ENCODE data around the gene PLXDC2.

PLXDC2 gene

DNA sequence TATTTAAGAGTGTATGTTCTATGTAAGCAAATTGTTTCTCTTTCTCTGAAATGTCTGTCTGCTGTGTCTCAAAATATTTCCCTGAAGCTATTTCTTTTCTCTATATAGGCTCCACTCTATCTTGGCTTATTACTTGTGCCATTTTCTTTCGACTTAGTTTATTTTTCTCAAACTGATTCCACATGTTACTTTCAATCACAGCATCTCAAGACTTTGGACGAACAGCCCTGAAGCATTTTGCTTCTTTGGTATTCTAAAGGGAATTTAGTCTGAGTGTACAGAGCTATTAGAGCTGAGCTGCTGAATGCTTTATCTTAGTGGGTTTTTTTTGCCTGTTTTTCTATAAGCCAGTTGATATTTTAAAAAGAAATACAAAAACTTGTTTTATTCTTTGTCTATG lies 95.7 kb downstream of the PLXDC2 start:
- no peak for DNase-seq (ENCODE audit: low spot score)

DNA sequence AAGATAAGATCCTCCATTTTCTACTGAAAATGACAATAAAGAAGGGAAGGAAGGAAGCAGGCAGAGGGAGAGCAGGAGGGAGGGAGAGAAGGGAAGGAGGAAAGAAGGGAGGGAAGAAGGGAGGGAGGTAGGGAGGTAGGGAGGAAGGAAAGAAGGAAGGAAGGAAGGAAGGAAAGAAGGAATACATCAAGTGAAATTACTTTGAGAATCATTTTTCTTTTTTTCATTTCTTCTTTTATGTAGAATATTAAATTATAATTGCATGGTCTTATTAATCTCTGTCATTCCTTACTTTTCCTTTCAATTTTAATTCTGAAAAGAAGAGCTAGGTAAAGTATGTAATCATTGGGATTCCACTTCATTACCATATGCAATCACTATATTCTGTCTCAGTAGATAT lies 97.8 kb downstream of the PLXDC2 start:
- DNase-seq (ENCODE audit: low spot score): no peak

DNA sequence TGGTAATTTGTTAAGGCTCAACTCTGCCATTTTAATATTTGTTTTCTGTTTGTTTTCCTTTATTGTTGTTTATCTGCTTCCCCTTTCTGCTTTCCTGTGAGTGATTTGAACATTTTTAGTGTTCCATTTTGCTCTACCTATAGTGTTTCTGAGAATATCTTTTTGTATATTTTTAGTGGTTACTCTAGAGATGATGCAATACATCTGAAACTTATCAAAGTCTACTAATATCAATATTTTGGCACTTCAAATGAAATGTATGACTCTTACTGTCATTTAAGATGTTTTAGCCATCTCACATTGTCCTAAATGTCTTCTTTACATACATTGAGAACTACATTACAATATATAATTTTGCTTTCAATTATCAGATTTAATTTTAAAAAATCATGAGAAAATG lies 98.9 kb downstream of the PLXDC2 start:
- no peak for DNase-seq (ENCODE audit: low spot score)

DNA sequence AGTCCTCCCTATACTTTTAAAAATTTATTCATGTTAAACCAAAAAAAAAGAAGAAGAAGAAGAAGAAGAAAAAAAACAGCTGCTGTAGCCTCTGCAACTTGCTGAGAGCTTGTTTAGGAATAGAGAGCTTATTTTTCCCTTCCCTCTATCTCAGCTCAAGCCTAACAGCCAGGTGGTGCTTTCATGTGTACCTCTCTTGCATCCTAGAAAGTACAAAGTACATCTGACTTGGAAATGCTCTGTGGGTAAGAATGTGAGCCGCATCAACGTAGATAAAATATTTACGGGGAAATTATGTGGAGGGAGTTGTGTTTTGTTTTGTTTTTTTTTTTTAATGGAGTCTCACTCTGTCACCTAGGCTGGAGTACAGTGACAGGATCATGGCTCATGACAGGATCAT lies 99.6 kb downstream of the PLXDC2 start:
- no peak for DNase-seq (ENCODE audit: low spot score)

DNA sequence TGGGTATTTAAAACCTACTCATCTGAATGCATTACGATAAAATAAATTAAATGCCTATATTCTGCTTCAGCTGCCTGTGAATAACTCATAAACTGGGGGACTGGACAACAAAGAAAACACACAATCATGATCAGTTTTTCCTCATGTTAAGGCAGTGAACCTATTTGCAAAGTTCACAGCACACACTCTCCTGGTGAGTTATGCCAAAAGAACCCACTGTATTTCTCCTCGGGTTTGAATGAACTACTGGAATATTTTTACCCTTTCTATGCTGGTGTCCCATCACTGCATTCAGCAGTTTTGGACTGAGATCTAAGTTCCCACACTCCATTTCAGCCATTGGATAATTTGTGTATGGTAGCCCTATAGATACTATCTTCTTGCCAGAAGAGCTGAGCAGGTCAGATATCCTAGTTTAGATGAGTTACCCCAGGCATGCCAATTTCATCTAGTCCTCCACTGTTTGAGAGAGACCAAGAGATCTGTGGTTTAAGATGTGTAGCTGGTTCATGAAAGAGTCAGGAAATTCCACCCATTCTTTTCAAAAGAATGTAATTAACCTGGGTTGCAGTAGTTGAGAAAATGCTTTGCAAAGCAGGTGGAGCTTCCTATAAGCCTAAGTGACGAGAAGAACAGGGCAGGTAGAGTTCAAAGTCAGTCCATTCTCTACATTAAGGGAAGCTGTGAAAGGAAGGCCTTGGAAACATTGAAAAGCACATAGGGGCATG lies 101.7 kb downstream of the PLXDC2 start:
- DNase-seq (ENCODE audit: low spot score): peak; percentile 76

DNA sequence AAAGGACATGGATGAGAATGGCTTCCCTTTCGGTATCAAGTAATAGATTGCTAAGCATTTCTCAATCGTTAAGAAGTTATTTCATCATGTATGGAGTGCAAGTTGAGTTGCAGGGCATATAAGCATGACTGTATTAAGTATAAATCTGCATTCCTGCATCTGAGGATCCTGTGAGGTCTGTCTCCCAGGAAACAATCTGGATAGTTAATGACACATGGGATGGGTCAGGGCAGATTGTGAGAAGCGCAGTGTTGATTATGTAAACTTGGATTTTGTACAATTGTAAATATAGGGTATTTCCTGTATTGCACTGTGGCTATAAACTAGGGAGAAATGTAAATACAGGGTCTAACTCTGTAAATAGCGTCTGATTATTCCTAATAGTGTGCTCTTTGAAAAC lies 102.6 kb downstream of the PLXDC2 start:
- peak; percentile 44 for DNase-seq (ENCODE audit: low spot score)

DNA sequence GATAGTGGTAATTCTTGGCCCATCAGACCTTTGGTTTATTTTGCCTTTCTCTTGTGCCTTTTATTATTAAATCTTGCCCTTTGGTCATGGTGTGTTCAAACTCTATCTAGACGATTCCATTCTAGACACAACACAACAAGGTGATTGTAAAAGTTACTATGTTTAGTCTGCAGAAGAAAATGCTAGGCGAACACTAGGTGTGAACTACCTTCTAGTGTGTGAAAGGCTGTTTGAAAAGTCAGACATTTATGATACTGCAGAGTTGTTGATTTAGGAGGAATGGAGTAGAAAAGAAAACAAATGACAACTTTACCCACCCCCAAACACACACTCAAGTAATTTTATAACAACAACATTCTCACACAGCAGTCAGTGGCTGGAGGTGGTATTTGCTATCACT lies 103.4 kb downstream of the PLXDC2 start:
- no peak for DNase-seq (ENCODE audit: low spot score)

DNA sequence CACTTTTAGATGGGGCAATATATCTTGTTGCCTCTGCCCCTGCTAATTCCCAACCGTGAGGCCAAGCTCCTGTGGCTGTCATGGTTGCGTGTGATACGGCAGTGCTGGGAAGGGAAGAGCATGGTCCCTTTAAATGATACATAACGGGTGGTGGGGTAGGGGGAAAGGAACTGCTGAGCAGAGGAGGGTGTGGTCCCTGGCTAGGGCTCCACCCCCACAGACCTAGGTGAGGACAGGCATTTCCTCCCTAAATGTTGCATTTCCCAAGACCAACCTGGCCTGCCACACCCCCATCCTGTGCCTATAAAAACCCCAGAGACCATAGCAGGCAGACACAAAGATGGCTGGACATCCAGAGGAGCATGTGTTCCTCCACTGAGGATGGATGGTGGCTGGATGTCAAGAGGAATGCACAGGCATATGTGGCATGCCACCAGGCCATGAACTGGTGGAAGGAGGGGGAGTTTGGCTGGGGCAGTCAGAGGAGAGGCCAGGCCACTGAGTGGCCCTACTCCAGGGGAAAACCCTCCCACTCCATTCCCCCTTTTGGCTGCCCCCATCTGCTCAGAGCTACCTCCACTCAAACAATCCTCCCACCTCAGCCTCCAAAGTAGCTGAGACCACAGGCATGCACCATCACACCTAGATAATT lies 104.0 kb downstream of the PLXDC2 start:
- DNase-seq (ENCODE audit: low spot score): no peak

DNA sequence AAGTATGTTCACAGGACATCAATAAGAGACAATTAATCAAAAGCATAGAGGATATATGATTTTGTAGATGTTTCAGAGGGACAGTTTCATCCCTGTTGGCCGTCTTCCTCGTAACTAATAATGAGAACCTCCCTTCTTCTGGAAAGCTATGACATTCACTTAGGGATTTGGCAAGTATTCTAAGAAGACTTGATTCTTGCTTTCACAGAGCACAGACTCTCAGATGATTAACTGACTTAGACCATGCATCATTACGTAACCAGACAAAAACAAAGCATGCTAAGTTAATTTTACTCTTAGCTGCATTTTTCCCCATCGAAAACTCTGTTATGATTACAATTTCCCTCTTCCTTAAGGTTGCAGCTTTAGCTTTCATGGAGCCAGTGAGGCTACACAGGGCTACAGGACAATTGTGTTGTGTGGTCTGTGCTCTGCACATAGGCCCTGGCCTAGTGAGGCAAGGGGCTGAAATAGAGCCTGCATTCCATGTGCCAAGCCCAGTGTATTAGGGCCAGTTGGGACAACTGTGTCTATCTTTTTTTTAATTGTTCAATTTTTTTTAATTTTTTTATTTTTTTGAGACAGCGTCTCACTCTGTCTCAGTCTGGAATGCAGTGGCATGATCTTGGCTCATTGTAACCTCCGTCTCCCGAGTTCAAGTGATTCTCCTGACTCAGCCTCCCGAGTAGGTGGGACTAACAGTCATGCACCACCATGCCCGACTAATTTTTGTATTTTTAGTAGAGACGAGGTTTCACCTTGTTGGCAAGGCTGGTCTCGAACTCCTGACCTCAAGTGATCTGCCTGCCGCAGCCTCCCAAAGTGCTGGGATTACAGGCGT lies 105.3 kb downstream of the PLXDC2 start:
- DNase-seq (ENCODE audit: low spot score): peak; percentile 71

DNA sequence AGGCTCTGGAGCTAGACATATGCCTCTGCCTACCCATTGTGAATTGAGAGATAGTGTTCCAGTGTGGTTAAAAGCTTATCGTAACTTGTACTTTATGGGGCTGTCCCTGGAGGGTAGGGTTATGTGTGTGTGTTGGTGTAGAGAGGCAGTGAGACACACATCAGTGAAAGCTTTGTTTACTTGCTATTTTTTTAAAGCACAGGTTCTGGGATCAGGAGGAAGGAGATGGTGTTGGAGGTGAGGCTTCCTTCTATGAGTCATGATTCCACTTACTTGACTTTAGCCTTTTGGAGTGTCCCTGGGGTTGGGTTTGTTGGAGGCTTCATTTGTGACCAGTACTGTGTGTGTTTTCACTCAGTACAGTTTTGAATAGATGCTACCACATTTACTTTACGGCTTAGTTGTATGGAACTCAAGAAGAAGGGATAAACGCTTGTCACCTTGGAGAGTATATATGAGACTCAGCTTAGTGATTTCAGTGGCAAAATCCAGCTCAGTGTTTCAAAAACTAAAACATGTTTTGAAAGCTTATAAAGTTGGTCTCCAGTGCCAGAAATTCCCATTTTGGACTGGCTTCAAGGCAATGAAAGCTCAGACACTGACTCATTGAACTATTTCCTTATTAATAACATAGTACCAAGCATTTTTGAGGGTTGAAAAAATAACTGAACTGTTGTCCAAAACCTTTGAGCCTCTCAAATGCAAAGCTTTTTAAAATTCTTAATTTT lies 106.2 kb downstream of the PLXDC2 start:
- peak; percentile 91 for DNase-seq (ENCODE audit: low spot score)

DNA sequence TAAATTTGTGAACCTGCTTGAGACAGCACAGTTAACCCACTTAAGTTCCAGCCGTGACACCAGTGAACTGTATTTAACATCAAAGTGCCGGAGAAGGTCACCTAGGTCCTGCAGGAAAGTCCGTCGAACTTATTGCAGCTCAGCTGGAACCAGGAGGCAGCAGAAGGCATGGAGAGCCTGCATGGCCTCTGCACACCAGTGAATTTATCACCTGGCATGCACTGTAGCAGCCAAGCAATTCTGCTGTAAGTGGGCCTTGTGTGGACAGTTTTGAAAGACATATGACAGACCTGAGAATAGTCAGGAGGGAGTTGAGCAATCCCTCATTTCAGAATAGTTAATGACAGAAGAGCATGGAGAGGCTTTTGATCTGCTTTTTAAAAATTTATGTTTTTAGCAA lies 108.8 kb downstream of the PLXDC2 start:
- no peak for DNase-seq (ENCODE audit: low spot score)

DNA sequence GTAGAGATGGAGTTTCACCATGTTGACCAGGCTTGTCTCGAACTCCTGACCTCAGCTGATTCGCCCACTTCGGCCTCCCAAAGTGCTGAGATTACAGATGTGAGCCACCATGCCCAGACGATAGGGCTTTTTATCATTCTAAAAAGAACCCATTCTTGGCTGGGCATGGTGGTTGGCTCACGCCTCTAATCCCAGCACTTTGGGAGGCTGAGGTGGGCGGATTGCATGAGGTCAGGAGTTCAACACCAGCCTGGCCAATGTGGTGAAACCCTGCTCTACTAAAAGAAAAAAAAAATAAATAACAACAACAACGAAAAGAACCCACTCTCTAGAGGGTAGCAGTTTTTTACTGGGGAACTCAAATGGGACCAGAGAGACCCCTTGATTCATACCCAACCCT lies 112.7 kb downstream of the PLXDC2 start:
- DNase-seq (ENCODE audit: low spot score): no peak

DNA sequence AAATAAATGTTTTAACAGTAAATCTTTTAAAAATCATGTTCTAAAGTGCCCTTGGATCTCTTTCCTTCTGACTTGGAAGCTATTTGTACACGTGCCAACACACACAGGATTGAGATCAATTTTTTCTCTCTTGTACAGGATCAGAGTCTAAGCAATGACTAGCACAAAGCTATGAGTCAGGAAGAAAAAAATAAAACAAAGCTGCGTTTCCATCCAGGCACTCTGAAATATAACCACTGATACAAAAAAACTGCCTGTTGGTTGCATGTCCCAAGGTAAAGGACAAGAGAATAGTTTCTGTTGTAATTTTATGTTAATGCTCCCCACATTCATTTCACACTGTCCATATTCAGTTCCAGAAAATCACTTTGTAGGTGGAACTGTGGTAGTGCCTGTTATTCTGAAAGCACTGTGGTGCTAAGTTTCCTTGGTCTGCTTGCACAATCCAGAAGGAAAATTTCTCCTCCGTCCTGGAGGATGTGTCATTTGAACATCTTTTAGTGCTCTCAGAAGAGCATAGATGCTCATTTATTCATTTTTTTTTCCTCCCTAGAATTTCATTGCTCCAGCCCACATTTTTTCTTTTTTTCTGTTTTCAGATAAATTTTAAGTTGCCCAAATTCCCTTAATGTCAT lies 113.4 kb downstream of the PLXDC2 start:
- peak; percentile 68 for DNase-seq (ENCODE audit: low spot score)

DNA sequence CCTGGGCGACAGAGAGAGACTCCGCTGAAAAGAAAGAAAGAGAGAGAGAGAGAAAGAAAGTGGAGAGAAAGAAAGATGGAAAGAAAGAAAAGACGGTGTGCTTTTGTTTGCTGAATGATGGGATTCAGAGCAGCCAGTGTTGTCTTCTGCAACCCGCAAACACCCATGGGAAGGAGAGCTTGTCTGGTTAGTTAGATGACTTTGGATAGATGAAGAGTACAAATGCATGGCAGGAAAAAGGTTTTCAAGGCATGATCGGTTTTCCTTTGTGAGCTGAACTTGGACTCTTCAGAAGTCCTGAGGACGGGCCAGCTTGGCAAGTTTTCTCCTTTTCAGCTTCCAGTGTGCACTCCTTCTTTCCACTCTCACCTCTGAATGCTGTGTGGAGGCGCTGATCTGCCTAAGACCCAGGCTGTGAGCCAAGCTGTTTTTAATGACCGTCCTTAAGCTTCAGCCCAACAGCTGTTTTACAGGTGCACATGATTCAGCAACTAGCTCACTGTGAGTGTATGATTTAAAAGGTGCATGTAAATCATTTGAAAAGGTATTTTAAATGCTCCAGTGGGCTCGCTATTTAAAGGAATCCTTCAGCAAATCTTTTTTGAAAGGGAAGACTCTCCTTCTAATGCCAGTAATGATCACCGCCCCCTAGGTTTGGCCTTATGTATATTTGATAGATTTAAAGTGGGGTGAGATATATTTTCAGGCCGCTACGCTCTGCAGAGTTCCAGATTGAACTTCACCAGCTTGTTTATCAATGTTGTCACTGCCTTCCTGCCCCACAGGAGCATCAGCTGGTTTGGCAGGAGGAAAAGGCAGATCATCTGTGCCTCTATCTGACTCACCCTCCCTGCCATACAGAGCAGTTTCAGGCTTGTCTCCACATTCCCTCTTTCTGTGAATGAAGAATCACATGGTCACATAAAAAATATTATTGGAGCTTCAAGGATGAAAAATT lies 115.0 kb downstream of the PLXDC2 start:
- peak; percentile 87 for DNase-seq (ENCODE audit: low spot score)

DNA sequence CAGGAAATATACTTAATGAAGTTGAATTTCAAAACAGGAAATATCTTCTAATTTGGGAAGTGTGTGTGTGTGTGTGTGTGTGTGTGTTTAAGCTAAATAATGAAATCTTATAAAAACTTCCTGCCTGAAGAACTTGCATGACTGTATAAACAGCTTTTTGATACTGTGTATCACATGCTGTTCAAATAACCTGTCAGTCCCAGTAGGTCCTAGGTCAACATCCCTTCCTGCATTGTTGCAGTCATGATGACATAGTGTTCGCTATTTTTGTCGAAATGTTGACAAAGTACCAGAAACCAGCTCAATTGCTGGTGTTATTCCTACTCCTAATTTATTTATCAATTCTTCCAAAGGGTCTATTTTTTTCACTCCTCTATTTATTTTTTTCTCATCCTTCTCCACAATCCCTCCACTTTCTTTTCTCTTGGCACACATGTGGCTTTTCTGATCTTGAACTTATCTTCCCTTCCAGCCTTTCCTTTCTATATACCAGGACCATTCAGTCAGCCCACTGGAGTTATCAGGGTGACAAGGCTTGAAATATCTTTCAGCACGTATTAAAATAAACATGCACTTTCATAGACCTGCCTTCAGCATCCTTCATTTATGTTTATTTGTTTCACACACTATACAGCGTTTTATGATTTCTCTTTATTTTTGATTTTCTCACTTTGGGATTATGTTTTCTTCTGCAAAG lies 115.8 kb downstream of the PLXDC2 start:
- DNase-seq (ENCODE audit: low spot score): no peak

DNA sequence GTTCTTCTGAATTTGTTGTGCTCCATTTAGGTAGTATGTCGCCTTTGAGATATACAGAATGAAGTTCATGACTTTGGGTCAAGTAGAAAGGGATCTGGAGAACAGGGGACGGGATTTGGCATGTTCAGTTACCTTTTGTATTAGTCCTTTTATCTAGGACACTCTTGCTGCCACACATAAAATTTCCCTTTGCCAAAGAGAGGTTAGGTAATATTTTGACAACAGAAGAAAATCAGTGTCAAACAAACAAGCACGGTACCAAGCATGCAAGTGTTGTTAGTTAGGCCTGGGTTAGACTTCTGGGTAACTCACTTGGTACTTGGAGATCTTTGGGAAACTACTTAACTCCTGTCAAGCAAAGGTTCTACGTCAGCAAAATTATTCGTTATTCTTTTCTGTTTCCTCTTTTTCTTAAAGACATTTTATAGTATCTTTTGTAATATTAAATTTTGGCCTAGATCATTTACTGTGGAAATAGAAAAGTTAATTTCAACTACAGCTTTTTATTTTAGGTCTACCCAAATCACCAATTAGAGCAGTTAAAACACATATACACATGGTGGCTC lies 116.7 kb downstream of the PLXDC2 start:
- DNase-seq (ENCODE audit: low spot score): no peak

DNA sequence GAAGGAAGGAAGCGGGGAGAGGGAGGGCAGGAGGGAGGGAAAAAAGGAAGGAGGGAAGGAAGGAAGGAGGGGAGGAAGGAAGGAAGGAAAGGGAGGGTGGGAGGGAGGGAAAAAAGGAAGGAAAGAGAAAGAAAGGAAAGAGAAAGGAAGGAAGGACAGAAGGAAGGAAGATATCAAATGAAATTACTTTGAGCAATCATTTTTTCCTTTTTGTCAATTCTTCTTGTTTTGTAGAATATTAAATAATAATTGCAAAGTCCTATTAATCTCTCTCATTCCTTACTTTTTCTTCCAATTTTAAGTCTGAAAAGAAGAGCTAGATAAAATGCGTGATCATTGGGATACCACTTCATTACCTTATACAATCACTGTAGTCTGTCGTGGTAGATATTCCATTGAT lies 117.5 kb downstream of the PLXDC2 start:
- DNase-seq (ENCODE audit: low spot score): no peak

DNA sequence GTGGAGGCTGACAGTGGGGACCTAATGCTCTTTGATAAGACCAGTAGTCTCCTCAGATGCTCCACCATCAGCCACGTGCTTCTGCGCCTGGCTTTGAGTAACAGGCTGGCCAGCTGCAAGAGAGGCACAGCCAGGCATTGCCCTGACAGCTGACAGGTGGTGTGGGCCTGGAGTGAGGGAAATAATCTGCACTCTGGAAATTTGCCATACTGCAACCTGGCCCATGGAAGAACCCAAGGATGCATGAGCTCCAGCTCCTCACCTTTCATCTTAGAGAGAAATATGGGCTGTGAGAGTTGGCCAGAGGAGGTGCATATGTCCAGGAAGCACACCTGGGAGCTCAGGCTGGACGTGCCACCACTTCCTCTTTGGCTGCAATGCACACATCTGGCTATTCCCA lies 118.9 kb downstream of the PLXDC2 start:
- no peak for DNase-seq (ENCODE audit: low spot score)

DNA sequence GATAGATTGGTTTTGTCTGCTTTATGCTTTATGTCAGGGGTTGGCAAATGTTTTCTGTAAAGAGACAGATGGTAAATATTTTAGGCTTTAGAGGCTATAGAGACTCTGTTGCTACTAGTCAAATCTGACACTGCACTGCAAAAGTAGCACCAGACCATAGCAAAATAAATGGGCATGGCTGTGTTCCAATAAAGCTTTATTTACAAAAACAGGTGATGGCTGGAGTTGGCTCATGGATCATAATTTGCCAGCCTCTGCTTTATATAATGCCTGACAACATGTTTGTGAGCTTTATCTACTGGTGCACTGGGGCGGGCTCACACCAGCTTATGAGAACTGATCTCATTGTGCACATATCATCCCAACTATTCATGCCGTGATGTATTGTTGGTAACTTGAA lies 120.1 kb downstream of the PLXDC2 start:
- DNase-seq (ENCODE audit: low spot score): no peak

DNA sequence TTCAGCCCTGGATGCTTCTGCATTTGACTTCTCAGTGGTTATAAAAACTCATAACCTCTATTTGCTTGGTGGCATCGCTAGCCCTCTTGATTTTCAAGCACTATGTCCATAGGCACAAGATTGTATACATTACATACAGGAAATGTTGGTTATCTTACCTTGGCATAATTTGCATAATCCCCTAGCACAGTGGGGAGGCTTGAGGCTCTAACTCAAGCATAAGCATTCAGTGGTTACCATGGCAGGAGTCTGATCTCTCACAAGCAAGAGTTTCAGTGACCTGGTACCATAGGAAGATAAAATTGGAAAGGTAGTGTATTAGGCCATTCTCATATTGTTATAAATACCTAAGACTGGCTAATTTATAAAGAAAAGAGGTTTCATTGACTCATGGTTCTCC lies 121.8 kb downstream of the PLXDC2 start:
- DNase-seq (ENCODE audit: low spot score): no peak

Data from kidney tubule cell (primary cell).